ENCODE data around the gene ASPSCR1. TPM values are rescaled to one million over a fixed set of nuclear protein-coding genes. Genes with fewer than 3 reads are reported as not detected.

Gene ASPSCR1
- total and polyA plus RNA-seq, 2 donors from 2014 or later: 35.2 to 57.5 TPM

DNA sequence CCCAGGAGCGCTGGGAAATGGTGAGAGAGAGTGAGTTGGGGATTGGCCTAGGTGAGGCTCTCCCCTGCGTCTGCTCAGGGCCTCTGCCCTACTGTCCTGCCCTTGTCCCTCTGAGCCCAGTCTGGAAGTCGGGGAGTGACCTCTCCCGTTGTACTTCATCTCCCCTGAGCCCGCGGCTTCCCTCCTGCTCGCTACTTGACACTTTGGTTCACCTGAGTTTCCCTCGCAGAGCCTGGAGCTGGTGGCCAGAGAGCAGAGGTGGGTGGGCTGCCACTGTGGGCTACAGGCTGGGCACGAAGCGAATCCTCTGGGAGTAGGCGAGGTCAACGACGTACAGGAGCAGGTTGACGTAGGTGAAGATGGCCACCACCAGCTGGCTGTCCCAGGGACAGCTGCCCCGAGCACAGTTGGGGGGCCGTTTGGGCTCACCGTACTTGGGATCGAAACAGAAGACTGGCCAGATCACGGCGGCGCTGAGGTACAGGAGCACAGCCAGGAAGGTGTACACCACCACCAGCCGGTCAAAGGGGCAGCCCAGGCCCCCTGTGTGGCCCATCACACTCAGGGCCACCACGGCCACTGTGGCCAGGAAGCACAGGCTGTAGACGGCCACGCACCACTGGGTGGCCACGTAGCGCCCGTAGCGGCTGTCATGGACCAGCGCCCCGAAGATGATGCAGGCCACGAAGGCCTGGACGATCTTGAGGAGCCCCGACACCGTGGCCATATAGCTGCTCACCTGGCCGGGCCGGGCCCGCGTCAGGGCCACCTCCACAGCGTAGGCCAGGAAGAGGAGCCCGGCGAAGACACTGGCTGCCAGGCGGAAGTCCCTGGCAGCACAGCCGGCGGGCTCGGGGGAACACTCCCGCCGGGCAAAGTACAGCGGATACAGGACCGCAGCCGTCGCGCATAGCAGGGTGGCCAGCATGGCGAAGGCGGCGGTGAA lies 36.6 kb upstream of the ASPSCR1 start:
- H3K27ac ChIP-seq (ENCODE audit: low read depth in 2 of 2, low read length in 2 of 2): no peak overlapping the region
- H3K9me3 ChIP-seq (ENCODE audit: control insufficient read depth in 2 of 3, insufficient read depth in 1 of 3, low read length in 3 of 3): no peaks in the 10 kb centered on the region
- no peaks in the 10 kb centered on the region for H3K36me3 ChIP-seq (ENCODE audit: control insufficient read depth in 2 of 3, insufficient read depth in 3 of 3, low read length in 3 of 3)
- TF ChIP-seq, protein P1, sequence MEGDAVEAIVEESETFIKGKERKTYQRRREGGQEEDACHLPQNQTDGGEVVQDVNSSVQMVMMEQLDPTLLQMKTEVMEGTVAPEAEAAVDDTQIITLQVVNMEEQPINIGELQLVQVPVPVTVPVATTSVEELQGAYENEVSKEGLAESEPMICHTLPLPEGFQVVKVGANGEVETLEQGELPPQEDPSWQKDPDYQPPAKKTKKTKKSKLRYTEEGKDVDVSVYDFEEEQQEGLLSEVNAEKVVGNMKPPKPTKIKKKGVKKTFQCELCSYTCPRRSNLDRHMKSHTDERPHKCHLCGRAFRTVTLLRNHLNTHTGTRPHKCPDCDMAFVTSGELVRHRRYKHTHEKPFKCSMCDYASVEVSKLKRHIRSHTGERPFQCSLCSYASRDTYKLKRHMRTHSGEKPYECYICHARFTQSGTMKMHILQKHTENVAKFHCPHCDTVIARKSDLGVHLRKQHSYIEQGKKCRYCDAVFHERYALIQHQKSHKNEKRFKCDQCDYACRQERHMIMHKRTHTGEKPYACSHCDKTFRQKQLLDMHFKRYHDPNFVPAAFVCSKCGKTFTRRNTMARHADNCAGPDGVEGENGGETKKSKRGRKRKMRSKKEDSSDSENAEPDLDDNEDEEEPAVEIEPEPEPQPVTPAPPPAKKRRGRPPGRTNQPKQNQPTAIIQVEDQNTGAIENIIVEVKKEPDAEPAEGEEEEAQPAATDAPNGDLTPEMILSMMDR (IDR thresholded peaks at IDR 0.05; ENCODE audit: borderline replicate concordance, extremely low read depth, insufficient read depth): no peak
- no peaks in the 10 kb centered on the region for H3K27me3 ChIP-seq (ENCODE audit: control insufficient read depth, insufficient read depth, low read length)
- FAIRE-seq: no peak
- intact Hi-C loops (cut with DNase I): no loop called here
- H3K4me1 ChIP-seq (ENCODE audit: control insufficient read depth in 2 of 3, insufficient read depth in 2 of 3, low read depth in 1 of 3, low read length in 3 of 3): peaks cover 0 to 3% (median 0%) of the 10 kb centered on the region in 3 donors
- DNase-seq: peak in 1 of 5 donors; percentile 74
- no peak overlapping the region for H3K4me3 ChIP-seq (ENCODE audit: low read length in 3 of 3)
- H3K9ac ChIP-seq (ENCODE audit: low read length in 3 of 3): no peak overlapping the region

DNA sequence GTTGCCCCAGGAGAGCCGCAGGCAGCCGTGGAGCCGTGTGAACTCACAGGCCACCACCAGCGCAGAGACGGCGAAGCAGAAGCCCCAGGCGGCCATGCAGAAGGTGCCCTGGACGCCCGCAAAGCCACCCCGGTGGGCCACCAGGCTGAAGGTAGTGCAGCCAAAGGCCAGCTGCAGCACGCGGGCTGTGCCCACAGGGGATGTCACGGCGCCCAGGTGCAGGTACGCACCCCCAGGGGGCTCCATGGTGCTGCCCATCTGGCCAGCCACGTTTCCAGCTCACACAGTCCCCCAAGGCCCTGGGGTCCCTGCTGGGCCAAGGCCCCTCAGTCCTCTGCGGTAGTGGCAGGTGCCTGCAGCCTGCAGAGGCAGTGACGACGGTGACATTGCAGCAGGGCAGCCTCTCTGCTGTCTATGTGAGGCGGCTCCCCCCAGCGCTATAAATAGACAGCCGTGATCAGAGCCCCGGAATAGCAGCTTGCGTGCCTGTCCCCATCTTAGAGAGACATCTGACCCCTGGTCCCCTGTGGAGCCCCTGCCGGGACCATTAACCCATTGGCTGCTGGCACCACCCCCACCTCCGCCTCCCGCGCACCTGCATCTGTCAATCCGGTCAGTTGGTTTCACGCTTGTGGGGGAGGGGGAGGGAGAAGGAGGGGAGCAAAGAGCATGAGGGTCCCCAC lies 35.8 kb upstream of the ASPSCR1 start:
- Histone ChIP-seq H3K4me1 (ENCODE audit: control insufficient read depth in 2 of 3, insufficient read depth in 2 of 3, low read depth in 1 of 3, low read length in 3 of 3) (peaks cover 0 to 1% (median 0%) of the 10 kb centered on the region in 3 donors), H3K9me3 (ENCODE audit: control insufficient read depth in 2 of 3, insufficient read depth in 1 of 3, low read length in 3 of 3) (no peaks in the 10 kb centered on the region), H3K27me3 (ENCODE audit: control insufficient read depth, insufficient read depth, low read length) (no peaks in the 10 kb centered on the region), H3K36me3 (ENCODE audit: control insufficient read depth in 2 of 3, insufficient read depth in 3 of 3, low read length in 3 of 3) (no peaks in the 10 kb centered on the region), H3K27ac (ENCODE audit: low read depth in 2 of 2, low read length in 2 of 2) (no peak overlapping the region), H3K9ac (ENCODE audit: low read length in 3 of 3) (no peak overlapping the region), H3K4me3 (ENCODE audit: low read length in 3 of 3) (no peak overlapping the region)
- intact Hi-C loops (cut with DNase I): no loop called here
- peak in 1 of 5 donors; percentile 65 for DNase-seq
- TF ChIP-seq, protein P1 (IDR thresholded peaks at IDR 0.05; ENCODE audit: borderline replicate concordance, extremely low read depth, insufficient read depth): no peak
- no peak for FAIRE-seq

DNA sequence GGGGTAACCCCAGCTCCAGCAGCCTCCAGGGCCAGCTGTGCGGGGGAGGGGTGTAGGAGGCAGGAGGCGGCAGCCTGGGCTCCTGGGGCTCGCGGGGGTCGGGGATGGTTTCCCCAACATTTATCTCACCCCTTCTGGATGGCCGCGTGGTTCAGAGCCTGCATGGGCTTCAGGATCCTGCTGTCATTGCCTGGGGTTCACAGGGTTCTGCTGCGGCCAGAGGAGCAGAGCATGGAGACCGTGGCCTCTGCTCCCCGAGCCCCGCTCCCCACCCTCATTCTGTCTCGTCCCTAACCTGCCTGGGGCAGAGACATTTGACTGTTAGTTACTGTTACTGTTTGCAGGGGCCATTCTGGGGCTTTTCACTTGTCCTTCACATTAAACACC lies 35.3 kb upstream of the ASPSCR1 start:
- Histone ChIP-seq H3K27me3 (ENCODE audit: control insufficient read depth, insufficient read depth, low read length) (no peaks in the 10 kb centered on the region), H3K9me3 (ENCODE audit: control insufficient read depth in 2 of 3, insufficient read depth in 1 of 3, low read length in 3 of 3) (no peaks in the 10 kb centered on the region), H3K9ac (ENCODE audit: low read length in 3 of 3) (no peak overlapping the region), H3K27ac (ENCODE audit: low read depth in 2 of 2, low read length in 2 of 2) (no peak overlapping the region), H3K4me3 (ENCODE audit: low read length in 3 of 3) (no peak overlapping the region), H3K36me3 (ENCODE audit: control insufficient read depth in 2 of 3, insufficient read depth in 3 of 3, low read length in 3 of 3) (no peaks in the 10 kb centered on the region), H3K4me1 (ENCODE audit: control insufficient read depth in 2 of 3, insufficient read depth in 2 of 3, low read depth in 1 of 3, low read length in 3 of 3) (no peaks in the 10 kb centered on the region)
- DNase-seq (peak in 1 of 5 donors; percentile 38), FAIRE-seq (no peak)
- TF ChIP-seq, protein P1 (IDR thresholded peaks at IDR 0.05; ENCODE audit: borderline replicate concordance, extremely low read depth, insufficient read depth): no peak
- intact Hi-C loops (cut with DNase I): no loop called here

Measured in kidney (tissue), 14 donors.